NOMO-1 treated with DMSO at 0.1 percent for 48 hours (cell line): ENCODE measurements around the gene CACHD1.
"Not testable (repeated sequence)": the region's sequence is repeated elsewhere in the genome, so short reads cannot be mapped to it uniquely, and the experiment has no call there.

Experiments used
- DNase-seq: peaks from one replicate; lab custom pipeline; 2025; ENCODE audit not compliant: unreplicated experiment; lab: John Stamatoyannopoulos, UW

The CACHD1 gene

DNA sequence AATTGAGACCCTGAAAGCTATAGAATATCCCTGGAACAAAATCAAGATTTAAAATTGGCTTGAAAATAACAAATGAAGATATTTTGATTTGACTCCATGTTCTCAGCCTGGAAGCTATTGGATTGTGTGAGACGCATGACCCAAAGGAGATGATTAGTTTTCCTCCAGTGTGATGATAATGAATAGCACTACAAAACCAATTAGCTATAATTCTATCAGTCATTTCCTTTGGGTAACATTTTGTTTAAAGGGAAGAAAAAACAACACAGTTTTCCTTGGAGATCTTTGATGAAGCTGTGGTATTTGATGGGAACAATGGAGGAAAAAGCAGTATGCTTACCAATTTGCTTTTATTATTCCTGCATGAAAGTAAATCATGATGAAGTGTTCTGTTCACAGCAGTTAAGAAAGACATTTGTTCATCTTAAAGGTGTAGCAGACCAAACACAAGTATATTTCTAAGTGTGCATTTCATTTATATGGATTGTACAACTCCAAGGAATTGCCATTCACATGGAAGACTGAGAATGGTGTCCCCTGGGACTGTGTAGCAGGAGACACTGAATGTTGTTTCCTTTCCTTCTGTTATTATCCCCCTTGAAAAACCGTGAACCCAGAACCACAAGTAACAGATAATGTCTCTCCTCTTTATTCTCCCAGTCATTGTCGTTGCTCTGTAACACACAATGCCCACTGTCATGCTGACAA is 111.4 kb downstream of the CACHD1 start:
- DNase-seq = no peak

GRCh38 chr1:64581843-64582185 is 111.9 kb downstream of the CACHD1 start:
- DNase-seq = no peak

- DNase-seq = no peak
These were observed 114.5 kb downstream of the CACHD1 start for GRCh38 chr1:64584479-64584878.

DNA sequence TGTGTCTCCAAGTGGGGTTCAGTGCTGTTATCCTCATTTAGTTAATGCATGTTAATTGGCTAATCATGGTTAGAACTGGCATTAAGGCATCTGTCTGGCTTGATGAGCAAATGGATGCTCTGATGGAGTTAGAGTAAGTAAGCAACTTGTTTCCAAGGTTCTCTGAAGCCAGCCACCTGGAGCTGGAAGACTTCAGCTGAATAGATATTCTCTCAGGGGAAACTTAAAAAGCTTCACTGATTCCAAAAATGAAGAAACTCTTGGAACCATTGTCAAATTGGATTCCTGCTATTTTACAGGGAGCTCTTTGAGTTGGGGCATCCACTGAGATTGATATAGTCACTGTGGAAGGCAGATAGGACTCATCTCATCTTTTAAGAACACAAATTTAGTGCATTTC is 118.9 kb downstream of the CACHD1 start:
- no peak for DNase-seq

- no peak for DNase-seq
These were observed 120.4 kb downstream of the CACHD1 start for GRCh38 chr1:64590316-64590715.

DNA sequence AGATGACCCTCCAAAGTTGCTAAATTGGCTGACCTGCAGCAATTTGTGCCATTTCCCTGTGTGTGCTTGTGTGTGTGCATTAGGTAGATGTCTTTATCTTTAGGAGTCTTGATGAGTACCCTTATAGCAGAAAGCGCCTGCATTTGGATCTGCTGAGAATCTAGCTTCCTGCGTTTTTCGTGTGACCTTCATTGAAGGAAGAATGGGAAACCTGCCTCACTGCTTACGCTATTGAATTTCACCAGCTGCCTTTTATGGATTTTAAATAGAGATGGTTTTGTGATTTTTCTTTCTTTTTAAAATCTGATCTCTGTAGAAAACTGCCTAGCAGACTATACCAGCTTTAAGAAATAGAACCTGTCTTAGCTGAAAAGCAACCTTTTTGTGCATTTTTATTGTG is 124.5 kb downstream of the CACHD1 start:
- no peak for DNase-seq

- DNase-seq = no peak
These were observed 126.1 kb downstream of the CACHD1 start for GRCh38 chr1:64595871-64596515.

DNA sequence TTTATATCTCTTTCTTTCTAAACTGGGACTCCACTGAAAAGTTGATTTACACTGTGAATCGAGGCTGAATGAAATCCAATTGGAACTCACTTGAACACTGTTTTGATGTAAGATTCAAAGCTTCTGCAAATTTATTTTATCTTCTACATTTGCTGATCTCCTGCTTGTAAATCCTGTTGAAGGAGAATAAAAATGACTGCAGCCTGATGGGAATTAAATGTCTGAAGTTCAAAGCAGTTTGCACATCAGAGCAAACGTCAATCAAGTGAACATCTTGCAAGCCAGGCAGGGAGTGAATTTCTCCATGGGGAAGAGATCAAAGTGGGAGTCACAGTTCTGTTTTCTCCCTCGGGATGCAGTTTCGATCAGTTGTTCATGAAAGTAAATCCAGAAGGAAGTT is 127.2 kb downstream of the CACHD1 start:
- DNase-seq = no peak

GRCh38 chr1:64598100-64598571 is 128.2 kb downstream of the CACHD1 start:
- no peak for DNase-seq

DNA sequence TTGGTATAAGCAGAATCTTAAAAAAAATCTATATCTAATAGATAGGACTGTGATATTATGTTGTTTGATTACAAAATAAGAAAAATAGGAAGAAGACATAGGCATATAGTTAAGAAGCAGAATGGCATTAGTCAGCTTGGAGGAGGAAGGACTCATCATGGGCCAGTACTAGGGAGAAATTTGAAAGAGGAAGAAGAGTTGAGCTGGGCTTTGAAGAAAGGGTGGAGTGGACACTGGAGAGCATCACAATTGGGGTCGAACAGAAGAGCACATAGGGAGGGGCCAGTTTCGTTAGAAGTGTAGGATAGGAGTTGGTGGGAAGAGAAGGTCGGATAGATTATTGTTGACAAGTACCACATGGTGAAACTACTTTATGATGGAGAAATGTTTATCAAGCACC is 129.3 kb downstream of the CACHD1 start:
- no peak for DNase-seq

DNA sequence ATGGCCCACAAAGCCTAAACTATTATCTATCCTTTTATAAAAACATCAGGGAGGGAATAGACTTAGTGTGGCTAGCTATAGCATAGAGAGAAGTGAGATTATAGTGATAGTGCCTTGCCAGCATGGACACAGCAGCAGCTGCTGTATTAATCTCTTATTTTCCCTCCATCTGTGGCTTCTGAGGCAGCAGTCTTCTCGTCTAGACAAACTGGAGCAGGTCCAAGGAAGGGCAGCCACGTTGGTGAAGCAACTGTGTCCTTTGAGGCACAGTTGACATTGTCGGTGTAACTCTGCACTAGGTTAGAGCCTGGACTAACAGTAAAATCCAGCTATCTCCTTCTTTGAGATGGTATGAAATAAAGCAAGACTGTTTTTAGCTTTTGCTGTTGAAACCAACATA is 131.3 kb downstream of the CACHD1 start:
- DNase-seq = no peak

- no peak for DNase-seq
These were observed 138.2 kb downstream of the CACHD1 start for GRCh38 chr1:64608005-64608650.

- no peak for DNase-seq
These were observed 138.7 kb downstream of the CACHD1 start for GRCh38 chr1:64608651-64609048.

DNA sequence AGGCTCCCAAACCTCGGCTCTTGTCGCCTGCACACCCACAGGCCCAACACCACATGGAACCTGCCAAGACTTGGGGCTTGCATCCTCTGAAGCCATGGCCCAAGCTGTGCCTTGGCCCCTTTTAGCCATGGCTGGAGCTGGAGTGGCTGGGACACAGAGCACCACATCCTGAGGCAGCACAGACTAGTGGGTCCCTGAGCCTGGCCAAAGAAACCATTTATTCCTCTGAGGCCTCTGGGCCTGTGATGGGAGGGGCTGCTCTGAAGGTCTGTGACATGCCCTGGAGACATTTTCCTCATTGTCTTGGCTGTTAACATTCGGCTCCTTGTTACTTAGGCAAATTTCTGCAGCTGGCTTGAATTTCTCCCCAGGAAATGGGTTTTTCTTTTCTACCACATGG is 141.0 kb downstream of the CACHD1 start:
- DNase-seq = not testable (repeated sequence)

DNA sequence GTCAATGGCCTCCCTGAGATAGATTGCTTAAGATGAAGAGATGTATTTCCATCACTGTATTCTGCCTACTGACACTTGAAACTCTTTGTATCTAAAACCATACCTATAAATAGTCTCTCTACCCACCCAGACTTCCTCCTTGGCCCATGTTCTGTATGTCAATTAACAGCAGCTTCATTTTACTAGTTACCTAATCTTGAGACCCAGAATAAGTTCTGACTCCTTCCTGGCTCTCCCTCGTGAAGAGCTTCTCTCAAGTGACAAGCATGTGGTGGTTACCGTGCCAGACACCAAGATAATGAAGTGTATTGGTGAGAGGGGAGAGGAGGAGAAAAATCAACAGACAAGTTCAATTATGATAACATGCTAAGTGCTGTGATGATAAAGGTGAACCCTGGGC is 146.1 kb downstream of the CACHD1 start:
- peak; percentile 72 for DNase-seq

GRCh38 chr1:64623750-64624191 is 153.8 kb downstream of the CACHD1 start:
- no peak for DNase-seq

GRCh38 chr1:64624218-64624713 is 154.3 kb downstream of the CACHD1 start:
- no peak for DNase-seq

GRCh38 chr1:64624808-64625207 is 154.9 kb downstream of the CACHD1 start:
- no peak for DNase-seq

DNA sequence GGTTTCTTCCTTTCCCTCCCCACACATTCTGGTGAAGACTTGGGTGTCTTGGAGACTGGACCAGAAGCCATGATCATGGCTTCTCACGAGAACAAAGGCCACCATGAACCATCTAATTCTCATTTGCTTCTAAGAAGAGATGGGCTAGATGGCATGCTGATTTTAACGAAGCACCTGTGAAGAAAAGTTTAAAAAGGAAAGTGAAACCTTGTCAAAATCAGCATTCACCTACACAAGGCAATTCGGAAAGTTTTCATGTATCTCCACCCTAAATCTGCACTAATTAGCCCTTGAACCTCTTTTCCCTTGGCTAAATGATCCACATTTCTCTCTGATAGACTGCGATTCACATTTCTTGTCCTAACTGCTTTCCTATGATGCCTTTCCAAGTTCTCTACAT is 160.7 kb downstream of the CACHD1 start:
- no peak for DNase-seq

GRCh38 chr1:64631346-64632034 is 161.6 kb downstream of the CACHD1 start:
- no peak for DNase-seq

DNA sequence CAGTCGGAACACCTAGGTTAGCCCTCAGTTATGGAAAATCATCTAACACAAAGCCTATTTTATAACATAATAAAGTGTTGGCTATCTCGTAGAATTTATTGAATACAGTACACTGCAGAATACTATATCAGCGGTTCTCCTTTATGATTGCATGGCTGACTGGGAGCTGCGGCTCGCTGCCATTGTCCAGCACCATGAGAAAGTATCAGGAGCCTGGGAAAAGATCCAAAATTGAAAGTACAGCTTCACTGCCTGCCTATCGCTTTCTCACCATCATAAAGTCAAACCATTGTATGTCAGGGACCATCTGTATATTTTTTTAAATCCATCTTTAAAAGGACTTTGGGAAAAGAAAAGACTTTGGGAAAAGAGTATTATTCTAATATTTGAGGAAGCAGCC is 163.0 kb downstream of the CACHD1 start:
- no peak for DNase-seq

DNA sequence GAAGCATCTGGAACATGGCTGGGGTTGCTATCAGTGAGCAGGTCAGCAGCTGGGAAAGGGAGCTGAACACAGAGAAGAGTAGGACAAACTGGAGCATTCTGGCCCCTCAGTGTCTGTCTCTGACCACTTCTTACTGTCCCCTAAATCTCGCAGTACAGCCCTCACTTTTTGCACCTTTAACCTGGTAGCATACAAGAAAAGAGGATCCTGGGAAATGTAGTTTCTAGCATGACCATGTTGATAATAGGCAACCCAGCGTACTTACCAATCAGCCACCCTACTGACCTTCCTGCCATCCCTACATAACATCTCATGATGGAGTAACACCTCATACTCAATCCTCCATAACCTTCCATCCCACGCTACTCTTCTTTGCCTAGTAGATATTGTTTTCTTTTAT is 175.8 kb downstream of the CACHD1 start:
- no peak for DNase-seq
